GM10847 (cell line): ENCODE data around the gene SLC9A9.

Experiments
- POLR2A ChIP-seq: IDR thresholded peaks from 2 replicates; pipeline ENCODE4 v1.6.1; 2011; ENCODE audit not compliant: insufficient read length; ENCODE audit errors: extremely low read depth

Gene SLC9A9

GRCh38 chr3:143633816-143634215 is 214.5 kb downstream of the SLC9A9 start:
- no peak for TF ChIP-seq POLR2A

DNA sequence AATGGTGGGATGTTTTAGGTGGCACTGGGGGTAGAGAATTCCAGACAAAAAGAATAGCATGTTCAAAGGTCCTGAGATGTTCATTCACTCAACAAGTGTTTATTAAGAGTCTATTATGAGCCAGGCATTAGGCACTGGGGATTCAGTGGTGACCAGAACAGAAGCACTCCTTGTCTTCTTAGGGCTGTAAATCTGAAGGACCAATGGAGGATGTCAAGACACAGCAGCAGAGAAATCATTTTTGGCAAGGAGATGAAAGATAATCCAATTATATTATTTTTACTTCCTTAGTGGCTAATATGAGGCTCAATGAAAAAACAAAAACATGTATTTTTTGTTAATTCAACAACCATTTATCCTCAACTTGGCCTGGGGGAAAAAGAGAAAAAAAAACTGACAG is 218.5 kb downstream of the SLC9A9 start:
- TF ChIP-seq POLR2A, result no peak

DNA sequence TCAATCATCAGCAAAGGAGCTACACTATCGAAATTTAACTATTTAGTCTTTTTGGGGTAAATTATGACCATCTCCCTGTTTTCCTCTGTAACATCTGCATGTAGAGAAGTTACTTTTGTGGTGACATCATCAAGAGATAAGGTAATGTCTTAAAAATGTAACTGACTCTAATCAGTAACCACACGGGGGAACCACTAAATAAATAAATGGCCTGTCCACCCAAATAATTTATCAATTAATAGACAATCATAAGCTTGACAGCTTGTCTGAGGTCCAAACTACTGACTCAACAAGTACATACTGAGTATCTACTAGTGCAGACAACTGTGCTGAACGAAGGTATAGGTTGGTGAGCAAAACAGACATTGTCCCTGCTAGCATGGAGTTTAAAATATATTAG is 219.3 kb downstream of the SLC9A9 start:
- no peak for TF ChIP-seq POLR2A

GRCh38 chr3:143627336-143627735 is 220.9 kb downstream of the SLC9A9 start:
- no peak for TF ChIP-seq POLR2A

DNA sequence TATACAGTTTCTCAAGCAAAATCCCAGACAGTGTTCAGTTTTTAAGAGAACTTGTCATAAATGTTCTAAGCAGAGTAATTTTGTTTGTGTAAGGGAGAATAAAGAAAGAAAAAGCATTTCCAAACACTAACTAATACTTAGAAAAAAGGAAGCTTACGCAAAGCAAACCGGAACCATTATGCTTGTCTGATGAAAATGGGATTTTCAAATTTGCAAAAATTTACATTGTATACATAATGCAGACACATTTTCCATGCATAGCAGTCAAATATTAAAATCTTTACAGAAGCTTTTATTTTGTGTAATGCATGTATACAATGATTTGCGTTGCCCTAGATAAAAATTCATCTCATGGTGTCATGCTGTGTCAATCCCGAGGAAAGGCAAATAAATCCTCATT is 229.0 kb downstream of the SLC9A9 start:
- no peak for TF ChIP-seq POLR2A

GRCh38 chr3:143617050-143617449 is 231.2 kb downstream of the SLC9A9 start:
- TF ChIP-seq POLR2A, result no peak

- no peak for TF ChIP-seq POLR2A
These were observed 235.0 kb downstream of the SLC9A9 start for GRCh38 chr3:143613226-143613625.

DNA sequence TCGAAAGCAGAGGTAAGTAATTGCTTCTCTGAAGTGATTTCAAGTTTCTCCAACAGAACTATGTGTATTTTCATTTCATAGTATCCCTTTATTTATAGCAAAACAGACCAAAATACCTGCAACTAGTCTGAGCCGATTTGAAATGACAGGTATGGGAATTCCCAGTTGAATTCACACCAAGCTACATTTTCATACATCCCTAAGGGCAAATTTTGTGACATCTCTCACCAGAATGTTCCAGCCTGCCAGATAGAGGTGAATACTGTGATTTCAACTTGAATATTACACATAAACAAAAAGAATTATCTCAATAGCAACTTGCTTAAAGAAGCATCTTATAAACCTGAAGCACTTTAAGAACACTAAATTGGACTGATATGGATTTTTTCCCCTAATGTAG is 235.7 kb downstream of the SLC9A9 start:
- TF ChIP-seq POLR2A, result no peak

DNA sequence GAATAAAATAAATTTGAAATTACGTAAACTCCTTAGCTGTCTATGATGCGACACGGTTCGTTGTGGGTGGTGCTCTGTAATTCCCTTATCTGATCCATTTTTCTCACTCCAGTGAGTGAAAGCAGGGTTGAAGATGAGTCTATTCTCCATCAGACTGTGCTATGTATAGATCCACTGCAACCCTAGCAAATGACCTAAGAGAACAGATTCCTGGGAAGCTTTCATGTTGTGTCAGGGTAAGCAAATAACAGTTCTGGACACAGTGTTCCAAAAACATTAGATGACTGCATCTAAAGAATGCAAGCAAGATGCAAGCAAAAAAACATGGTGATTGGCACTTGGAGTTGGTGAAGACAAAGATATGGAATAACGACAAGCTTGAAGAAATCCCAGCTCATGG is 239.3 kb downstream of the SLC9A9 start:
- no peak for TF ChIP-seq POLR2A

- no peak for TF ChIP-seq POLR2A
These were observed 242.9 kb downstream of the SLC9A9 start for GRCh38 chr3:143605233-143605950.

GRCh38 chr3:143604402-143605185 is 243.7 kb downstream of the SLC9A9 start:
- no peak for TF ChIP-seq POLR2A

- TF ChIP-seq POLR2A, result no peak
These were observed 244.5 kb downstream of the SLC9A9 start for GRCh38 chr3:143603774-143604173.

DNA sequence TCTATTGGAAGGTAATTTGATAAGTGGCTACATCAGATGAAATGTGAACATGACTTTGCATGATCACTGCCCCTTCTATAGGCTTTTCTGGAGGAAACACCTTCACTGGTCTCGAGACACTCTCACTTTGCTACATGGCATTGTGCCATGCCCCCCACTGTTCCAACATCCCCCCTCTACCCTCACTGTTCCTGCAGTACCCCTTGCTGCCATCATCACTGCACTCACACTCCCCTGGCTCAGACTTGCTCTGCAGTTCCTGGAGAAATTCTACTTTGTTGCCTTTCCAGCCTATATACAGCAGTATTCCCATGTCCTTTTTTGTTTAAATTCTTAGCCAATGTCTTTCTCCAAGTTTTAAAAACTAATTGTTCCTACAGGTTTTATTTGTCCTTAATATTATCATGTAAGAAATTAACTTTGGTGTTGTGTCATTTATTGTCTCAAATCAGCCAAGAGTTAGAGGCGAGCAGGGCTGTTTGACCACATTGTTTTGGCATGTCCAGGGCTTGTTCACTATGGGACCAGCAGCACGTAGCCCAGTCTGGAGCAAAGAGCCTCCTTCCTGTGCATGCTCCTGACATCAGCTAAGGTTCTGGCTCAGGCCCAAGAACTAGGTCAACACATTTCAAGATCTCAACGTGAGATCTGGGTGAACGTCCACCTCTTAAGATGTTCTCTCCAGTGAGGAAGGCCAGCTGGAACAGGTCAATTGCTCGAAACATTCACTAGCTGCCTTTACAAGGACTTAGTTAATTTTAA is 246.4 kb downstream of the SLC9A9 start:
- no peak for TF ChIP-seq POLR2A

- no peak for TF ChIP-seq POLR2A
These were observed 247.2 kb downstream of the SLC9A9 start for GRCh38 chr3:143600756-143601718.
